Panc1 (cell line): ENCODE results near the gene SSNA1. TPM values are rescaled to one million over a fixed set of nuclear protein-coding genes. Genes with fewer than 3 reads are reported as not detected.

Experiments used
- ATAC-seq: fragments of 200-7000 bp; cut with Tn5 transposase; 2 replicates; pipeline ENCODE4 v1.9.1; 2020; ENCODE audit warnings: mild to moderate bottlenecking, moderate library complexity
- BruUV-seq: library from RNA; stranded (reverse); fragments of 400-500 nt; replicated peaks from 2 replicates; lab custom pipeline; 2021; lab: Mats Ljungman, UMichigan
- CTCF ChIA-PET: fragments of 300-600 bp; sonication (Branson Sonifier 250); formaldehyde crosslinking; loops from one replicate; lab custom pipeline; 2022; ENCODE audit warnings: antibody characterized with exemption; lab: Charles Lee
- POLR2A ChIA-PET: fragments of 300-600 bp; sonication (Branson Sonifier 250); formaldehyde crosslinking; loops from one replicate; lab custom pipeline; 2022; ENCODE audit warnings: antibody characterized with exemption; lab: Charles Lee
- DNase-seq: peaks from one replicate; pipeline ENCODE4 v3.0.0-alpha.2; 2010; ENCODE audit warnings: low read depth, low spot score
- H3K27ac ChIP-seq: 2 replicates; pipeline ENCODE4 v1.5.1; 2011; ENCODE audit warnings: mild to moderate bottlenecking, low read length, inconsistent platforms
- H3K27me3 ChIP-seq: fragments of 200-500 bp; sonication (Bioruptor generic); 2 replicates; pipeline ENCODE4 v1.6.0; 2014; ENCODE audit warnings: low read length, inconsistent platforms; ENCODE audit not compliant: control insufficient read depth, insufficient read depth
- H3K36me3 ChIP-seq: fragments of 200-500 bp; sonication (Bioruptor generic); 2 replicates; pipeline ENCODE4 v1.5.1; 2014; ENCODE audit warnings: inconsistent platforms, mild to moderate bottlenecking, low read length, moderate library complexity; ENCODE audit not compliant: control insufficient read depth, insufficient read depth
- H3K4me1 ChIP-seq: 2 replicates; pipeline ENCODE4 v1.5.1; 2011; ENCODE audit warnings: inconsistent platforms, mild to moderate bottlenecking, low read length, moderate library complexity; ENCODE audit not compliant: control insufficient read depth, insufficient read depth
- H3K4me3 ChIP-seq, 2 experiments: 2 replicates each; pipeline ENCODE4 v1.5.1; 2011 to 2012; ENCODE audit warnings: low read depth in 2 of 2, low read length in 2 of 2, mild to moderate bottlenecking in 2 of 2, inconsistent platforms in 1 of 2, moderate library complexity in 1 of 2
- H3K9me3 ChIP-seq: fragments of 200-500 bp; sonication (Bioruptor generic); 2 replicates; pipeline ENCODE4 v1.5.1; 2014; ENCODE audit warnings: low read depth, mild to moderate bottlenecking, inconsistent platforms, low read length, moderate library complexity; ENCODE audit not compliant: control insufficient read depth, insufficient read depth
- CTCF ChIP-seq: fragments of 450-650 bp; IDR thresholded peaks from 2 replicates; pipeline ENCODE4 v1.5.1; 2017; ENCODE audit warnings: mild to moderate bottlenecking
- POLR2AphosphoS5 ChIP-seq: IDR thresholded peaks from 2 replicates; pipeline ENCODE4 v1.6.1; 2012; ENCODE audit warnings: mild to moderate bottlenecking, low read depth, low read length, moderate library complexity
- REST ChIP-seq, 2 experiments: IDR thresholded peaks; 2 replicates each; pipeline ENCODE4 v1.6.1; 2011 to 2012; ENCODE audit warnings: low read depth in 2 of 2, control low read depth in 1 of 2, low read length in 1 of 2, mild to moderate bottlenecking in 1 of 2, moderate library complexity in 1 of 2; ENCODE audit not compliant: insufficient read depth in 1 of 2
- SIN3A ChIP-seq: IDR thresholded peaks from 2 replicates; pipeline ENCODE4 v1.6.1; 2012; ENCODE audit warnings: low read depth, mild to moderate bottlenecking, low read length, moderate library complexity, borderline replicate concordance; ENCODE audit not compliant: insufficient read depth
- TCF7L2 ChIP-seq: IDR thresholded peaks from 2 replicates; pipeline ENCODE4 v1.6.1; 2011; ENCODE audit warnings: mild to moderate bottlenecking, low read depth, low read length, inconsistent platforms
- in situ Hi-C: cut with HindIII; loops from 2 replicates; pipeline ENCODE4 v1.10.0; 2016; ENCODE audit warnings: low sequenced_read_pairs, low pct_unique_long_range_greater_than_20kb
- intact Hi-C: fragments of 100-400 bp; cut with micrococcal nuclease; formaldehyde crosslinking; loops from one replicate; pipeline ENCODE4 v1.10.0; 2022; ENCODE audit not compliant: unreplicated experiment
- total RNA-seq: library from RNA; stranded (reverse); gene quantifications from one replicate; pipeline ENCODE4 v1.2.1, GENCODE V29; 2021; ENCODE audit not compliant: unreplicated experiment

Gene SSNA1
- total RNA-seq, 1 experiment from 2014 or later = 86.9 TPM

- CTCF ChIA-PET = interaction anchor here (0.6 to 1.3 kb wide), 3 partner anchors 14 to 23 kb away, joined by 4 to 7 read pairs (median 5); no protein-coding TSS in a partner anchor
- Histone ChIP-seq H3K9me3 (no peaks in the 10 kb centered on the region), H3K4me3 (peak overlapping the region; percentile 27 to 37; a peak in 3 of 4 replicates), H3K27ac (no peak overlapping the region), H3K4me1 (peaks cover 6% of the 10 kb centered on the region), H3K36me3 (no peaks in the 10 kb centered on the region), H3K27me3 (no peaks in the 10 kb centered on the region)
- in situ Hi-C loops = no loop called here
- BruUV-seq = no TSS peak
- POLR2A ChIA-PET = no interaction called here
- intact Hi-C loops = no loop called here
- TF ChIP-seq REST (IDR thresholded peaks at IDR 0.05; ENCODE audit: insufficient read depth in 1 of 2, low read depth in 2 of 2, low read length in 1 of 2) (no peak), SIN3A (no peak), TCF7L2 (no peak), POLR2AphosphoS5 (no peak), CTCF (no peak)
- DNase-seq = no peak
- ATAC-seq = no peak
Measured at GRCh38 chr9:137167277-137167746, 21.2 kb upstream of the SSNA1 start.

GRCh38 chr9:137167747-137168572 lies 20.5 kb upstream of the SSNA1 start:
- H3K27me3 ChIP-seq = no peaks in the 10 kb centered on the region
- BruUV-seq = no TSS peak

More at GRCh38 chr9:137167747-137168572, 20.5 kb upstream of the SSNA1 start:
- intact Hi-C loops = no loop called here
- ChIA-PET CTCF (interaction anchor here (1.3 kb wide), 1 partner anchor 13 kb away, joined by 4 read pairs; no protein-coding TSS in a partner anchor), POLR2A (no interaction called here)
- H3K4me1 ChIP-seq = peaks cover 6% of the 10 kb centered on the region
- H3K4me3 ChIP-seq = peak overlapping the region; percentile 27 to 37; a peak in 3 of 4 replicates
- DNase-seq (no peak), ATAC-seq (peak; percentile 35)
- TF ChIP-seq CTCF = no peak
- TF ChIP-seq TCF7L2 = no peak
- no peak for TF ChIP-seq REST (IDR thresholded peaks at IDR 0.05; ENCODE audit: insufficient read depth in 1 of 2, low read depth in 2 of 2, low read length in 1 of 2)
- TF ChIP-seq POLR2AphosphoS5 = no peak
- no peaks in the 10 kb centered on the region for H3K9me3 ChIP-seq
- no peaks in the 10 kb centered on the region for H3K36me3 ChIP-seq
- H3K27ac ChIP-seq = no peak overlapping the region
- in situ Hi-C loops = no loop called here
